HepG2 (cell line): ENCODE results near the gene DEFB129. TPM values are rescaled to one million over a fixed set of nuclear protein-coding genes. Genes with fewer than 3 reads are reported as not detected.
A peak's percentile ranks its signal among the peaks of the same experiment; 100 is the strongest.

Experiments
- AHR ChIP-seq: IDR thresholded peaks from 2 replicates; pipeline ENCODE4 v1.6.1; 2018; ENCODE audit warnings: missing genetic modification reagents, missing compliant biosample characterization
- FOXM1 ChIP-seq: sonication (generic); formaldehyde crosslinking; IDR thresholded peaks from 2 replicates; pipeline ENCODE4 v1.5.0; 2020; ENCODE audit warnings: missing genetic modification reagents
- HNF4G ChIP-seq, 2 experiments: sonication (generic) in 1 of 2; formaldehyde crosslinking in 1 of 2; IDR thresholded peaks; 2 replicates each; pipeline versions ENCODE4 v1.4.0 to v1.6.1; 2011 to 2020; ENCODE audit warnings: borderline replicate concordance in 2 of 2, low read depth in 2 of 2, mild to moderate bottlenecking in 2 of 2, low read length in 1 of 2, missing genetic modification reagents in 1 of 2, moderate library complexity in 1 of 2
- HOXD1 ChIP-seq: sonication (generic); formaldehyde crosslinking; IDR thresholded peaks from 2 replicates; pipeline ENCODE4 v1.5.0; 2020; ENCODE audit warnings: missing genetic modification reagents
- MTA1 ChIP-seq: sonication (generic); formaldehyde crosslinking; IDR thresholded peaks from 2 replicates; pipeline ENCODE4 v1.4.0; 2020; ENCODE audit warnings: missing genetic modification reagents, mild to moderate bottlenecking, borderline replicate concordance
- NR2C2 ChIP-seq: sonication (generic); formaldehyde crosslinking; IDR thresholded peaks from 2 replicates; pipeline ENCODE4 v1.4.0; 2020; ENCODE audit warnings: missing genetic modification reagents, mild to moderate bottlenecking, moderate library complexity, borderline replicate concordance
- RARG ChIP-seq: sonication (generic); formaldehyde crosslinking; IDR thresholded peaks from 2 replicates; pipeline ENCODE4 v1.4.0; 2020; ENCODE audit warnings: low read depth, mild to moderate bottlenecking, missing genetic modification reagents
- RBAK ChIP-seq: sonication (generic); formaldehyde crosslinking; IDR thresholded peaks from 2 replicates; pipeline ENCODE4 v1.5.1; 2020; ENCODE audit warnings: mild to moderate bottlenecking, missing genetic modification reagents
- TBX2 ChIP-seq: sonication (generic); formaldehyde crosslinking; IDR thresholded peaks from 2 replicates; pipeline ENCODE4 v1.5.0; 2020; ENCODE audit warnings: missing genetic modification reagents, mild to moderate bottlenecking, borderline replicate concordance
- ZNF160 ChIP-seq: sonication (generic); formaldehyde crosslinking; IDR thresholded peaks from 2 replicates; pipeline ENCODE4 v1.8.0; 2022; ENCODE audit warnings: mild to moderate bottlenecking, inconsistent platforms, missing genetic modification reagents
- ZNF18 ChIP-seq: sonication (generic); formaldehyde crosslinking; IDR thresholded peaks from 2 replicates; pipeline ENCODE4 v1.8.0; 2022; ENCODE audit warnings: mild to moderate bottlenecking, missing genetic modification reagents; ENCODE audit not compliant: insufficient replicate concordance
- ZNF451 ChIP-seq: sonication (generic); formaldehyde crosslinking; IDR thresholded peaks from 2 replicates; pipeline ENCODE4 v1.5.0; 2020; ENCODE audit warnings: mild to moderate bottlenecking, missing genetic modification reagents
- ZNF776 ChIP-seq: sonication (generic); formaldehyde crosslinking; IDR thresholded peaks from 2 replicates; pipeline ENCODE4 v1.4.0; 2020; ENCODE audit warnings: mild to moderate bottlenecking, missing genetic modification reagents
- polyA plus RNA-seq, 8 experiments: library from polyadenylated mRNA; depleted of rRNA in 3 of 8; stranded (reverse) in 7 of 8; unstranded in 1 of 8; fragments of >200 nt; fragmentation: Illumina TruSeq in 4 of 8; extraction: Trizol in 4 of 8; gene quantifications; 2 replicates each; pipeline versions ENCODE4 v1.2.1 to v1.2.3, GENCODE V29; 2011 to 2016; ENCODE audit warnings: low read depth in 4 of 8, missing spikeins in 1 of 8, mixed read lengths in 1 of 8; ENCODE audit not compliant: insufficient read depth in 1 of 8
- total RNA-seq, 5 experiments: library from RNA; depleted of rRNA; stranded (reverse); fragments of >200 nt; fragmentation: Illumina TruSeq; extraction: Trizol; gene quantifications; 2 replicates each; pipeline ENCODE4 v1.2.3, GENCODE V29; 2016; ENCODE audit warnings: low read depth in 1 of 5
- TF ChIP-seq, protein P1 (sequence below): sonication (generic); formaldehyde crosslinking; IDR thresholded peaks from 2 replicates; pipeline ENCODE4 v1.5.1; 2020; ENCODE audit warnings: mild to moderate bottlenecking, missing genetic modification reagents
- TF ChIP-seq, protein P2 (sequence below): IDR thresholded peaks from 2 replicates; pipeline ENCODE4 v1.6.1; 2016; ENCODE audit warnings: low read depth, missing genetic modification reagents, missing compliant biosample characterization
- TF ChIP-seq, protein P3 (sequence below): sonication (generic); formaldehyde crosslinking; IDR thresholded peaks from 2 replicates; pipeline ENCODE4 v1.5.0; 2020; ENCODE audit warnings: missing genetic modification reagents, mild to moderate bottlenecking, borderline replicate concordance

Gene DEFB129
- total and polyA plus RNA-seq, 2 of the 13 experiments (the other 11 are each of a cell fraction or from before 2014, with no cell fraction given), result not detected

DNA sequence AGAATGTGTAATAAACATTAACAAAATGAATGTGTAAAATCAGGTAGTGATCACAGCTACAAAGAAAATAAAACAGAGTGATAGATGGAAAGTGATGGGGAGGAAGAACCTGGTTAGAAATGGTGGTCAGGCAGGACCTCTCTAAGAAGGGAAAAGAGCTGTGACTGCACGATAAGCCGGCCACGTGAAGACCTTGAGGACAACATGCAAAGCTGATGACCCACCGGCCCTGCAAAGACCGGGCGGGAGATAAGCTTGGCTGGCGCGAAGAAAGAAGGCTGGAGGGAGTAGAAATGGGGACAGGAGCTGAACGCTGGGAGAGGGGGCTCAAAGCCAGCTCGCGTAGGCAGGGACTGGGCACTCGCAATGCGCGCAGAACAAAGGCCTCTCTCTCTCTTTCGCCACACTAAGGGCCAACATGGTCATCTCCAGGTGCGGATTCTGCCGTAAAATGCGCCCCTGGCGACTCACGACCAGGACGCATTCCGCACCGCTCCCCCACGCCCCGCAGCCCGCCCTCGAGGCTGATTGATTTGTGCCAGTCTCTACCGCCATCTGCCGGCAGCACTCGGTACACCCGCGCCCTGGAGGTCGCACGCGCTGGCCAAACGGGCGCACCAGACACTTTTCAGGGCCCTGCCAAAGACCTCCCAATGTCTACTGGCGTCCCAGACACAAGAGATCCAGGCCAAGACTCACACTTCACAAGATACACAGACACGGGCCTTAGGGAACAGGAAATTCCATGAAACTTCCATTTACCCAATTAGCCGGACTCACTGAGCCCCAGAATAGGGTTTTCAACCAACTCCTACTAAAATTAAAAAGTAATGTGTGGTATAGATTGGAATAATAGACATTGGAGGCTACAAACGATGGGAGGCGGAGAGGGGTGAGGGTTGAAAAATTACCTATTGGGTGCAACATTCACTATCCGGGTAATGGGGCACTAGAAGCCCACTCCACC is 39.8 kb downstream of the DEFB129 start (continued):
- TF ChIP-seq, protein P1, sequence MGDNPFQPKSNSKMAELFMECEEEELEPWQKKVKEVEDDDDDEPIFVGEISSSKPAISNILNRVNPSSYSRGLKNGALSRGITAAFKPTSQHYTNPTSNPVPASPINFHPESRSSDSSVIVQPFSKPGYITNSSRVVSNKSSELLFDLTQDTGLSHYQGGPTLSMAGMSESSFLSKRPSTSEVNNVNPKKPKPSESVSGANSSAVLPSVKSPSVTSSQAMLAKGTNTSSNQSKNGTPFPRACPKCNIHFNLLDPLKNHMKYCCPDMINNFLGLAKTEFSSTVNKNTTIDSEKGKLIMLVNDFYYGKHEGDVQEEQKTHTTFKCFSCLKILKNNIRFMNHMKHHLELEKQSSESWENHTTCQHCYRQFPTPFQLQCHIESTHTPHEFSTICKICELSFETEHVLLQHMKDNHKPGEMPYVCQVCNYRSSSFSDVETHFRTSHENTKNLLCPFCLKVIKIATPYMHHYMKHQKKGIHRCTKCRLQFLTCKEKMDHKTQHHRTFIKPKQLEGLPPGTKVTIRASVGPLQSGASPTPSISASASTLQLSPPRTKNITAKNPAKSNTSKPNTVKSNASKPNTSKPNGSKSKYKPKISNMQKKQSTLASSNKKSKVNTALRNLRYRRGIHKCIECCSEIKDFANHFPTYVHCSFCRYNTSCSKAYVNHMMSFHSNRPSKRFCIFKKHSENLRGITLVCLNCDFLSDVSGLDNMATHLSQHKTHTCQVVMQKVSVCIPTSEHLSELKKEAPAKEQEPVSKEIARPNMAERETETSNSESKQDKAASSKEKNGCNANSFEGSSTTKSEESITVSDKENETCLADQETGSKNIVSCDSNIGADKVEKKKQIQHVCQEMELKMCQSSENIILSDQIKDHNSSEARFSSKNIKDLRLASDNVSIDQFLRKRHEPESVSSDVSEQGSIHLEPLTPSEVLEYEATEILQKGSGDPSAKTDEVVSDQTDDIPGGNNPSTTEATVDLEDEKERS (CRISPR knock-in tag), result peak; percentile 97
- TF ChIP-seq TBX2 (CRISPR knock-in tag), result peak; percentile 93
- TF ChIP-seq NR2C2 (CRISPR knock-in tag), result peak; percentile 56; the same call in 1 of the 2 replicates
- TF ChIP-seq RARG (CRISPR knock-in tag), result peak; percentile 96; the same call in 1 of the 2 replicates
- TF ChIP-seq, protein P2, sequence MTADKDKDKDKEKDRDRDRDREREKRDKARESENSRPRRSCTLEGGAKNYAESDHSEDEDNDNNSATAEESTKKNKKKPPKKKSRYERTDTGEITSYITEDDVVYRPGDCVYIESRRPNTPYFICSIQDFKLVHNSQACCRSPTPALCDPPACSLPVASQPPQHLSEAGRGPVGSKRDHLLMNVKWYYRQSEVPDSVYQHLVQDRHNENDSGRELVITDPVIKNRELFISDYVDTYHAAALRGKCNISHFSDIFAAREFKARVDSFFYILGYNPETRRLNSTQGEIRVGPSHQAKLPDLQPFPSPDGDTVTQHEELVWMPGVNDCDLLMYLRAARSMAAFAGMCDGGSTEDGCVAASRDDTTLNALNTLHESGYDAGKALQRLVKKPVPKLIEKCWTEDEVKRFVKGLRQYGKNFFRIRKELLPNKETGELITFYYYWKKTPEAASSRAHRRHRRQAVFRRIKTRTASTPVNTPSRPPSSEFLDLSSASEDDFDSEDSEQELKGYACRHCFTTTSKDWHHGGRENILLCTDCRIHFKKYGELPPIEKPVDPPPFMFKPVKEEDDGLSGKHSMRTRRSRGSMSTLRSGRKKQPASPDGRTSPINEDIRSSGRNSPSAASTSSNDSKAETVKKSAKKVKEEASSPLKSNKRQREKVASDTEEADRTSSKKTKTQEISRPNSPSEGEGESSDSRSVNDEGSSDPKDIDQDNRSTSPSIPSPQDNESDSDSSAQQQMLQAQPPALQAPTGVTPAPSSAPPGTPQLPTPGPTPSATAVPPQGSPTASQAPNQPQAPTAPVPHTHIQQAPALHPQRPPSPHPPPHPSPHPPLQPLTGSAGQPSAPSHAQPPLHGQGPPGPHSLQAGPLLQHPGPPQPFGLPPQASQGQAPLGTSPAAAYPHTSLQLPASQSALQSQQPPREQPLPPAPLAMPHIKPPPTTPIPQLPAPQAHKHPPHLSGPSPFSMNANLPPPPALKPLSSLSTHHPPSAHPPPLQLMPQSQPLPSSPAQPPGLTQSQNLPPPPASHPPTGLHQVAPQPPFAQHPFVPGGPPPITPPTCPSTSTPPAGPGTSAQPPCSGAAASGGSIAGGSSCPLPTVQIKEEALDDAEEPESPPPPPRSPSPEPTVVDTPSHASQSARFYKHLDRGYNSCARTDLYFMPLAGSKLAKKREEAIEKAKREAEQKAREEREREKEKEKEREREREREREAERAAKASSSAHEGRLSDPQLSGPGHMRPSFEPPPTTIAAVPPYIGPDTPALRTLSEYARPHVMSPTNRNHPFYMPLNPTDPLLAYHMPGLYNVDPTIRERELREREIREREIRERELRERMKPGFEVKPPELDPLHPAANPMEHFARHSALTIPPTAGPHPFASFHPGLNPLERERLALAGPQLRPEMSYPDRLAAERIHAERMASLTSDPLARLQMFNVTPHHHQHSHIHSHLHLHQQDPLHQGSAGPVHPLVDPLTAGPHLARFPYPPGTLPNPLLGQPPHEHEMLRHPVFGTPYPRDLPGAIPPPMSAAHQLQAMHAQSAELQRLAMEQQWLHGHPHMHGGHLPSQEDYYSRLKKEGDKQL, result no peak
- TF ChIP-seq, protein P3, sequence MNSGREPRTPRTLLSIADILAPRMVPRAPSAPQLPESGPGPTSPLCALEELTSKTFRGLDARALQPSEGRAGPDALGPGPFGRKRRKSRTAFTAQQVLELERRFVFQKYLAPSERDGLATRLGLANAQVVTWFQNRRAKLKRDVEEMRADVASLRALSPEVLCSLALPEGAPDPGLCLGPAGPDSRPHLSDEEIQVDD, result peak; percentile 89
- TF ChIP-seq HNF4G (IDR thresholded peaks at IDR 0.05; ENCODE audit: borderline replicate concordance, low read depth, low read length), result peak; percentile 46; the same call in 1 of the 2 replicates
- TF ChIP-seq HNF4G (CRISPR knock-in tag; IDR thresholded peaks at IDR 0.05; ENCODE audit: borderline replicate concordance, low read depth), result peak; percentile 55; the same call in 1 of the 2 replicates
- peak; percentile 83; the same call in 1 of the 2 replicates for TF ChIP-seq MTA1 (CRISPR knock-in tag)
- TF ChIP-seq ZNF18 (CRISPR knock-in tag), result peak; percentile 89
- no peak; the same call in 1 of the 2 replicates for TF ChIP-seq RBAK (CRISPR knock-in tag)
- TF ChIP-seq ZNF451, result no peak
- peak; percentile 83 for TF ChIP-seq HOXD1
- TF ChIP-seq ZNF776 (CRISPR knock-in tag), result peak; percentile 95
- TF ChIP-seq ZNF160, result peak; percentile 79; the same call in 1 of the 2 replicates
- 0 out of 2 replicates have a peak, but pooled peaks have one; percentile 50 for TF ChIP-seq FOXM1 (CRISPR knock-in tag)
- TF ChIP-seq AHR (CRISPR knock-in tag), result peak; percentile 91
